SK-N-SH (cell line): Measurements from ENCODE around the gene PHLPP1. TPM values are rescaled to one million over a fixed set of nuclear protein-coding genes. Genes with fewer than 3 reads are reported as not detected.

Experiments used
- CTCF ChIA-PET: fragments of 300-600, 350-600 bp; formaldehyde crosslinking; extraction: SDS; loops from one replicate; lab custom pipeline; 2021; lab: Yijun Ruan, JAX
- POLR2A ChIA-PET: fragments of 350-600 bp; sonication (Branson Sonifier 250); formaldehyde crosslinking; extraction: SDS; loops from one replicate; lab custom pipeline; 2020; ENCODE audit warnings: antibody characterized with exemption, inconsistent platforms; lab: Yijun Ruan, JAX
- DNase-seq: peaks from one replicate; pipeline ENCODE4 v3.0.0; 2012
- H2AFZ ChIP-seq: fragments of 200-600 bp; sonication (generic); 2 replicates; pipeline ENCODE4 v1.8.1; 2016; ENCODE audit warnings: antibody characterized with exemption, mild to moderate bottlenecking, low read depth
- H3F3A ChIP-seq: fragments of 200-600 bp; sonication (generic); replicated peaks from 2 replicates; pipeline ENCODE3; 2016; ENCODE audit warnings: antibody characterized with exemption, mild to moderate bottlenecking; ENCODE audit not compliant: insufficient read depth
- H3K27ac ChIP-seq, 2 experiments: fragments of 200-500 bp in 1 of 2; fragments of 200-600 bp in 1 of 2; sonication (Bioruptor generic) in 1 of 2; sonication (generic), shearing (Covaris generic) in 1 of 2; 2 replicates each; pipeline versions ENCODE4 v1.5.1 to v1.6.1; 2014 to 2016; ENCODE audit warnings: low read depth in 2 of 2, inconsistent platforms in 1 of 2, low read length in 1 of 2, mild to moderate bottlenecking in 1 of 2, mixed read lengths in 1 of 2
- H3K27me3 ChIP-seq: fragments of 200-600 bp; sonication (generic), shearing (Covaris generic); 2 replicates; pipeline ENCODE4 v1.6.1; 2016; ENCODE audit warnings: mixed run types; ENCODE audit not compliant: insufficient read depth
- H3K36me3 ChIP-seq, 2 experiments: fragments of 200-500 bp in 1 of 2; fragments of 200-600 bp in 1 of 2; sonication (Bioruptor generic) in 1 of 2; sonication (generic) in 1 of 2; replicated peaks in 1 of 2; 2 replicates each; pipeline versions ENCODE3 to v1.5.1; 2014 to 2016; ENCODE audit warnings: low read length in 1 of 2, mild to moderate bottlenecking in 1 of 2; ENCODE audit not compliant: insufficient read depth in 2 of 2, control insufficient read depth in 1 of 2
- H3K4me1 ChIP-seq, 2 experiments: fragments of 200-500 bp in 1 of 2; fragments of 200-600 bp in 1 of 2; sonication (Bioruptor generic) in 1 of 2; sonication (generic), shearing (Covaris generic) in 1 of 2; 2 replicates each; pipeline versions ENCODE4 v1.5.1 to v1.6.1; 2014 to 2016; ENCODE audit warnings: low read depth in 1 of 2, low read length in 1 of 2, mixed run types in 1 of 2; ENCODE audit not compliant: insufficient read depth in 2 of 2, control insufficient read depth in 1 of 2
- H3K4me2 ChIP-seq: fragments of 200-600 bp; sonication (generic), shearing (Covaris generic); 2 replicates; pipeline ENCODE4 v1.6.1; 2017; ENCODE audit warnings: mixed run types
- H3K4me3 ChIP-seq, 2 experiments: fragments of 200-500 bp in 1 of 2; fragments of 200-600 bp in 1 of 2; sonication (Bioruptor generic) in 1 of 2; sonication (generic), shearing (Covaris generic) in 1 of 2; 2 replicates each; pipeline versions ENCODE4 v1.5.1 to v1.8.1; 2014 to 2016; ENCODE audit warnings: low read depth in 2 of 2, inconsistent platforms in 1 of 2, low read length in 1 of 2, mild to moderate bottlenecking in 1 of 2, mixed read lengths in 1 of 2, moderate library complexity in 1 of 2
- H3K79me2 ChIP-seq: fragments of 200-600 bp; sonication (generic); 2 replicates; pipeline ENCODE4 v1.8.1; 2017; ENCODE audit warnings: mild to moderate bottlenecking; ENCODE audit not compliant: insufficient read depth
- H3K9ac ChIP-seq: fragments of 200-600 bp; sonication (generic); 2 replicates; pipeline ENCODE4 v1.6.1; 2017; ENCODE audit warnings: mixed run types
- H3K9me2 ChIP-seq: fragments of 200-600 bp; sonication (generic); 2 replicates; pipeline ENCODE4 v1.6.1; 2017; ENCODE audit warnings: mixed run types
- H3K9me3 ChIP-seq: fragments of 200-600 bp; sonication (generic); 2 replicates; pipeline ENCODE4 v1.6.1; 2017; ENCODE audit warnings: mixed run types, mild to moderate bottlenecking, moderate library complexity
- H4K20me1 ChIP-seq: fragments of 200-600 bp; sonication (generic); 2 replicates; pipeline ENCODE4 v1.6.1; 2017; ENCODE audit warnings: mild to moderate bottlenecking, mixed run types; ENCODE audit not compliant: insufficient read depth
- EP300 ChIP-seq, 2 experiments: IDR thresholded peaks; 2 replicates each; pipeline versions ENCODE4 v1.4.0 to v1.6.1; 2012; ENCODE audit warnings: borderline replicate concordance in 1 of 2, low read depth in 1 of 2, low read length in 1 of 2
- FOSL2 ChIP-seq: IDR thresholded peaks from 2 replicates; pipeline ENCODE4 v1.4.0; 2012; ENCODE audit warnings: low read depth, mild to moderate bottlenecking, moderate library complexity, borderline replicate concordance
- FOXJ3 ChIP-seq: sonication (generic); formaldehyde crosslinking; IDR thresholded peaks from 2 replicates; pipeline ENCODE4 v1.5.1; 2020; ENCODE audit warnings: mild to moderate bottlenecking, missing genetic modification reagents
- FOXM1 ChIP-seq: IDR thresholded peaks from 2 replicates; pipeline ENCODE4 v1.4.0; 2012; ENCODE audit warnings: low read depth, mild to moderate bottlenecking
- GABPA ChIP-seq: IDR thresholded peaks from 2 replicates; pipeline ENCODE4 v1.4.0; 2012; ENCODE audit warnings: low read depth, mild to moderate bottlenecking
- GATA2 ChIP-seq: sonication (generic); formaldehyde crosslinking; IDR thresholded peaks from 2 replicates; pipeline ENCODE4 v1.5.0; 2020; ENCODE audit warnings: mild to moderate bottlenecking, missing genetic modification reagents
- IRF3 ChIP-seq: fragments of 150-350 bp; IDR thresholded peaks from 2 replicates; pipeline ENCODE4 v1.6.1; 2016; ENCODE audit warnings: mild to moderate bottlenecking, low read depth, low read length
- JUND ChIP-seq: IDR thresholded peaks from 2 replicates; pipeline ENCODE4 v1.4.0; 2012
- MEF2A ChIP-seq: IDR thresholded peaks from 2 replicates; pipeline ENCODE4 v1.4.0; 2012; ENCODE audit warnings: low read depth, borderline replicate concordance
- MXI1 ChIP-seq: IDR thresholded peaks from 2 replicates; pipeline ENCODE4 v1.6.1; 2012; ENCODE audit warnings: mild to moderate bottlenecking, low read depth, low read length, improper control_type of control experiment
- NFIC ChIP-seq: IDR thresholded peaks from 2 replicates; pipeline ENCODE4 v1.4.0; 2012; ENCODE audit warnings: borderline replicate concordance
- POLR2AphosphoS5 ChIP-seq: IDR thresholded peaks from 2 replicates; pipeline ENCODE4 v1.6.1; 2012; ENCODE audit warnings: low read depth, low read length
- RAD21 ChIP-seq: IDR thresholded peaks from 2 replicates; pipeline ENCODE4 v1.6.1; 2012; ENCODE audit warnings: mild to moderate bottlenecking, low read length
- RXRA ChIP-seq: IDR thresholded peaks from 2 replicates; pipeline ENCODE4 v1.4.0; 2012; ENCODE audit warnings: low read depth, mild to moderate bottlenecking, borderline replicate concordance
- SMC3 ChIP-seq: IDR thresholded peaks from 2 replicates; pipeline ENCODE4 v1.6.1; 2012; ENCODE audit warnings: low read depth, low read length, improper control_type of control experiment
- TAF1 ChIP-seq: IDR thresholded peaks from 2 replicates; pipeline ENCODE4 v1.6.1; 2012; ENCODE audit warnings: low read depth, mild to moderate bottlenecking, low read length, moderate library complexity, borderline replicate concordance
- TCF12 ChIP-seq: IDR thresholded peaks from 2 replicates; pipeline ENCODE4 v1.4.0; 2012
- USF1 ChIP-seq: IDR thresholded peaks from 2 replicates; pipeline ENCODE4 v1.4.0; 2012; ENCODE audit warnings: low read depth, borderline replicate concordance
- USF2 ChIP-seq: fragments of 150-350 bp; IDR thresholded peaks from 2 replicates; pipeline ENCODE4 v1.6.1; 2017; ENCODE audit warnings: antibody characterized with exemption, low read length, low read depth, borderline replicate concordance
- YY1 ChIP-seq: IDR thresholded peaks from 2 replicates; pipeline ENCODE4 v1.4.0; 2012; ENCODE audit warnings: low read depth, mild to moderate bottlenecking
- WGBS: methylation state at CpG from one replicate; pipeline ENCODE4 v1.1.6; 2017; ENCODE audit warnings: low lambda C conversion rate; 5-methylcytosine and 5-hydroxymethylcytosine counted together
- polyA plus RNA-seq, 3 experiments: library from polyadenylated mRNA; depleted of rRNA; stranded (reverse); fragments of >200 nt; gene quantifications; 2 replicates each; pipeline ENCODE4 v1.2.3, GENCODE V29; 2012
- TF ChIP-seq, protein P1 (sequence below): IDR thresholded peaks from 2 replicates; pipeline ENCODE4 v1.4.0; 2012; ENCODE audit warnings: low read depth, borderline replicate concordance
- TF ChIP-seq, protein P2 (sequence below): IDR thresholded peaks from 2 replicates; pipeline ENCODE4 v1.4.0; 2012; ENCODE audit warnings: low read depth

PHLPP1 gene
- polyA plus RNA-seq, 1 of the 3 experiments (the other 2 are of a cell fraction) = 4.6 TPM

DNA sequence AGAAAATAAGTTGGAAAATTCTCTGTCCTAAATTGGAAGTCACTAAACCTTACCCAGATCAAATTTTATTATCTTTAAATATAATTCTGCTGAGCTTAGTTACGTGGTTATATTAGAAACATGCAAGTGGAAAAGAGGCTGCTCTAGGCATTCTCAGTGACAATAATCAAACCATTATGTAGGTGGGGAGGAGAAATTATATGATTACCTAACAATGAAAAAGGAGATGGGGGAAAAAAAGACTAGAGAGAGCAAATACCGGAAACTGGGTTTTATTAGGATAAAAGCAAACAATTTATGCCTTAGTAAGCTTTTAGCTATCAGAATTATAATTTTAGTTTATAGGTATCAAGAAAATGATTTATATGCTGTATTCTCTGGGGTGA is 53.2 kb downstream of the PHLPP1 start (continued):
- TF ChIP-seq, protein P1, sequence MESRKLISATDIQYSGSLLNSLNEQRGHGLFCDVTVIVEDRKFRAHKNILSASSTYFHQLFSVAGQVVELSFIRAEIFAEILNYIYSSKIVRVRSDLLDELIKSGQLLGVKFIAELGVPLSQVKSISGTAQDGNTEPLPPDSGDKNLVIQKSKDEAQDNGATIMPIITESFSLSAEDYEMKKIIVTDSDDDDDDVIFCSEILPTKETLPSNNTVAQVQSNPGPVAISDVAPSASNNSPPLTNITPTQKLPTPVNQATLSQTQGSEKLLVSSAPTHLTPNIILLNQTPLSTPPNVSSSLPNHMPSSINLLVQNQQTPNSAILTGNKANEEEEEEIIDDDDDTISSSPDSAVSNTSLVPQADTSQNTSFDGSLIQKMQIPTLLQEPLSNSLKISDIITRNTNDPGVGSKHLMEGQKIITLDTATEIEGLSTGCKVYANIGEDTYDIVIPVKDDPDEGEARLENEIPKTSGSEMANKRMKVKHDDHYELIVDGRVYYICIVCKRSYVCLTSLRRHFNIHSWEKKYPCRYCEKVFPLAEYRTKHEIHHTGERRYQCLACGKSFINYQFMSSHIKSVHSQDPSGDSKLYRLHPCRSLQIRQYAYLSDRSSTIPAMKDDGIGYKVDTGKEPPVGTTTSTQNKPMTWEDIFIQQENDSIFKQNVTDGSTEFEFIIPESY = no peak
- TF ChIP-seq IRF3 = no peak
- TF ChIP-seq GABPA = no peak
- no peak for TF ChIP-seq MXI1

DNA sequence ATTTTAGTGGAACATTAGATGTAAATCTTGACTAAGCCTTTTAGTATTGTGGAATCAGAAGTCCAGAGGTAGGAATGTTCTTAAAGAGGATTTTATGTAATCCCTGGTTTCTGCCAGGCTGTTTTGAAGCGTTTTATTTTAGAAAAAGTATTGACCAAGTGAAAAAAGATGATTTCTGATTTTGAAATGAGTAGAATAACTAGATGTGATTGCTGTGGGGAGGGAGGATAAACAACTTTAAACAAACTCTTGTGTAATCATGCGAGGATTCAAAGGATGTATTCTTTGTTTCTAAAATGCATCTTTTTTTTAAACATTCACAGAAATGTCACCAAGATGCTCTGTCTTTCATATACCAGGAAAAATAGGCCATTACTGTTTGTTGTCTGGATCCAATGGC is 53.9 kb downstream of the PHLPP1 start:
- no peak overlapping the region for H3K4me3 ChIP-seq
- ChIA-PET CTCF (no interaction called here), POLR2A (no interaction called here)
- H3K79me2 ChIP-seq = peaks cover 13% of the 10 kb centered on the region; the same call in 1 of the 2 replicates
- H4K20me1 ChIP-seq = no peaks in the 10 kb centered on the region
- H3K9ac ChIP-seq = no peak overlapping the region
- H3K4me1 ChIP-seq = peaks cover 0 to 14% of the 10 kb centered on the region in 2 experiments; a peak in 3 of 4 replicates
- DNase-seq = no peak
- no peaks in the 10 kb centered on the region for H3K36me3 ChIP-seq
- H3K27me3 ChIP-seq = no peaks in the 10 kb centered on the region
- H3K4me2 ChIP-seq = no peak overlapping the region
- H2AFZ ChIP-seq = no peak overlapping the region
- no peaks in the 10 kb centered on the region for H3F3A ChIP-seq
- no peak for TF ChIP-seq YY1
- no peak for TF ChIP-seq FOXJ3 (CRISPR knock-in tag)
- no peak for TF ChIP-seq NFIC
- TF ChIP-seq MXI1 = no peak
- TF ChIP-seq USF1 = no peak
- TF ChIP-seq RAD21 = no peak
- TF ChIP-seq, protein P2, sequence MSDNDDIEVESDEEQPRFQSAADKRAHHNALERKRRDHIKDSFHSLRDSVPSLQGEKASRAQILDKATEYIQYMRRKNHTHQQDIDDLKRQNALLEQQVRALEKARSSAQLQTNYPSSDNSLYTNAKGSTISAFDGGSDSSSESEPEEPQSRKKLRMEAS = no peak
- no peak for TF ChIP-seq EP300 (IDR thresholded peaks at IDR 0.05; ENCODE audit: borderline replicate concordance in 1 of 2, low read depth in 1 of 2, low read length in 1 of 2)
- no peak for TF ChIP-seq USF2
- TF ChIP-seq TAF1 = no peak
- no peak for TF ChIP-seq MEF2A
- TF ChIP-seq TCF12 = no peak
- no peak for TF ChIP-seq SMC3
- TF ChIP-seq JUND = no peak
- TF ChIP-seq FOXM1 = no peak
- TF ChIP-seq FOSL2 = no peak
- no peak for TF ChIP-seq RXRA
- TF ChIP-seq, protein P1 = no peak
- TF ChIP-seq POLR2AphosphoS5 = no peak
- no peak for TF ChIP-seq GATA2 (CRISPR knock-in tag)
- TF ChIP-seq, all 33 proteins: peak for 0
- H3K9me3 ChIP-seq = no peaks in the 10 kb centered on the region
- 91% methylated on average over 2 of the region's 2 CpGs for WGBS
- H3K9me2 ChIP-seq = no peaks in the 10 kb centered on the region
- H3K27ac ChIP-seq = no peak overlapping the region
